Right atrium auricular region (tissue), 2 donors: ENCODE data around the gene SLC43A1. TPM values are rescaled to one million over a fixed set of nuclear protein-coding genes. Genes with fewer than 3 reads are reported as not detected.

Experiments used
- DNase-seq: peaks from one replicate; pipeline ENCODE4 v3.0.0-alpha.2; 2019; ENCODE audit warnings: low spot score
- H3K27ac ChIP-seq, 2 donors: fragments of 200-600 bp; sonication (generic); 1 replicate in 1 of 2; 2 replicates in 1 of 2; pipeline ENCODE4 v1.5.1; 2016 to 2019
- H3K27me3 ChIP-seq, 2 donors: fragments of 200-600 bp; sonication (generic); one replicate each; pipeline versions ENCODE4 v1.5.1 to v1.6.0; 2017 to 2019
- H3K36me3 ChIP-seq: fragments of 200-600 bp; sonication (generic); one replicate; pipeline ENCODE4 v1.5.1; 2016
- H3K4me1 ChIP-seq, 2 donors: fragments of 200-600 bp; sonication (generic); one replicate each; pipeline versions ENCODE4 v1.5.1 to v1.6.0; 2017 to 2019
- H3K4me3 ChIP-seq, 2 donors: fragments of 200-600 bp; sonication (generic); 1 replicate in 1 of 2; 2 replicates in 1 of 2; pipeline ENCODE4 v1.5.1; 2017 to 2019; ENCODE audit warnings: mild to moderate bottlenecking in 1 of 2, moderate library complexity in 1 of 2
- H3K9me3 ChIP-seq, 2 donors: fragments of 200-600 bp; sonication (generic); one replicate each; pipeline ENCODE4 v1.5.1; 2019
- total RNA-seq, 2 donors: library from RNA; depleted of rRNA; stranded (reverse); fragments of >200 nt; gene quantifications; one replicate each; pipeline ENCODE4 v1.1.0, GENCODE V29; 2016
- TF ChIP-seq, protein P1 (sequence below), 2 donors: fragments of 200-600 bp; sonication (generic); IDR thresholded peaks; one replicate each; pipeline ENCODE4 v1.5.1; 2019; ENCODE audit warnings: antibody characterized with exemption in 2 of 2

SLC43A1 gene
- total RNA-seq, 2 donors from 2014 or later: 5.0 to 10.4 TPM

DNA sequence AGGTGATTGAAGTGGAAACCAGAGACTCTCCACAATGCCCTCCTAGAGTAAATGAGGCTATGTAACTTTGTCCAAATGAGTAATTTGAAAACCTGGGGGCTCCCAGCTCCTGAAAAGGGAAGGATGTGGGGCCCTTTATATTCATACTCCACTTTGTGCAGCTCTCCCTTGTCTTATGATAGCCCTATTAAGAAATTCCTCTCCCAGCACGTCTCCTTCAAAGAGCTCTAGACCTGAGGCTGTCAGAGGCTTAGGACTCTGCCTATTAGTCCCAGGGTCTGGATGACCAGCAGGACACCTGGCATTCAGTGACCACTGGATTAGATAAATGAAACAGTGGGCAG, 2.1 kb downstream of the SLC43A1 start:
- no peak for DNase-seq
- H3K4me3 ChIP-seq: no peak overlapping the region
- peaks cover 0 to 15% of the 10 kb centered on the region in 2 donors for H3K4me1 ChIP-seq
- no peaks in the 10 kb centered on the region for H3K9me3 ChIP-seq
- H3K36me3 ChIP-seq: no peaks in the 10 kb centered on the region
- no peaks in the 10 kb centered on the region for H3K27me3 ChIP-seq
- peak overlapping the region in 1 of 2 donors; percentile 79 for H3K27ac ChIP-seq
- TF ChIP-seq, protein P1, sequence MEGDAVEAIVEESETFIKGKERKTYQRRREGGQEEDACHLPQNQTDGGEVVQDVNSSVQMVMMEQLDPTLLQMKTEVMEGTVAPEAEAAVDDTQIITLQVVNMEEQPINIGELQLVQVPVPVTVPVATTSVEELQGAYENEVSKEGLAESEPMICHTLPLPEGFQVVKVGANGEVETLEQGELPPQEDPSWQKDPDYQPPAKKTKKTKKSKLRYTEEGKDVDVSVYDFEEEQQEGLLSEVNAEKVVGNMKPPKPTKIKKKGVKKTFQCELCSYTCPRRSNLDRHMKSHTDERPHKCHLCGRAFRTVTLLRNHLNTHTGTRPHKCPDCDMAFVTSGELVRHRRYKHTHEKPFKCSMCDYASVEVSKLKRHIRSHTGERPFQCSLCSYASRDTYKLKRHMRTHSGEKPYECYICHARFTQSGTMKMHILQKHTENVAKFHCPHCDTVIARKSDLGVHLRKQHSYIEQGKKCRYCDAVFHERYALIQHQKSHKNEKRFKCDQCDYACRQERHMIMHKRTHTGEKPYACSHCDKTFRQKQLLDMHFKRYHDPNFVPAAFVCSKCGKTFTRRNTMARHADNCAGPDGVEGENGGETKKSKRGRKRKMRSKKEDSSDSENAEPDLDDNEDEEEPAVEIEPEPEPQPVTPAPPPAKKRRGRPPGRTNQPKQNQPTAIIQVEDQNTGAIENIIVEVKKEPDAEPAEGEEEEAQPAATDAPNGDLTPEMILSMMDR (IDR thresholded peaks at IDR 0.05): no peak

GRCh38 chr11:57512646-57513451, 2.7 kb downstream of the SLC43A1 start:
- no peaks in the 10 kb centered on the region for H3K9me3 ChIP-seq
- no peak overlapping the region for H3K4me3 ChIP-seq
- H3K27ac ChIP-seq: peak overlapping the region in 1 of 2 donors; percentile 79
- no peaks in the 10 kb centered on the region for H3K36me3 ChIP-seq
- no peaks in the 10 kb centered on the region for H3K27me3 ChIP-seq
- TF ChIP-seq, protein P1 (IDR thresholded peaks at IDR 0.05): no peak
- H3K4me1 ChIP-seq: peaks cover 0 to 15% of the 10 kb centered on the region in 2 donors
- DNase-seq: no peak

GRCh38 chr11:57511741-57512430, 3.6 kb downstream of the SLC43A1 start:
- DNase-seq: no peak
- TF ChIP-seq, protein P1 (IDR thresholded peaks at IDR 0.05): no peak
- H3K4me1 ChIP-seq: peaks cover 0 to 15% of the 10 kb centered on the region in 2 donors
- no peaks in the 10 kb centered on the region for H3K27me3 ChIP-seq
- H3K9me3 ChIP-seq: no peaks in the 10 kb centered on the region
- H3K4me3 ChIP-seq: no peak overlapping the region
- H3K27ac ChIP-seq: no peak overlapping the region
- H3K36me3 ChIP-seq: no peaks in the 10 kb centered on the region

DNA sequence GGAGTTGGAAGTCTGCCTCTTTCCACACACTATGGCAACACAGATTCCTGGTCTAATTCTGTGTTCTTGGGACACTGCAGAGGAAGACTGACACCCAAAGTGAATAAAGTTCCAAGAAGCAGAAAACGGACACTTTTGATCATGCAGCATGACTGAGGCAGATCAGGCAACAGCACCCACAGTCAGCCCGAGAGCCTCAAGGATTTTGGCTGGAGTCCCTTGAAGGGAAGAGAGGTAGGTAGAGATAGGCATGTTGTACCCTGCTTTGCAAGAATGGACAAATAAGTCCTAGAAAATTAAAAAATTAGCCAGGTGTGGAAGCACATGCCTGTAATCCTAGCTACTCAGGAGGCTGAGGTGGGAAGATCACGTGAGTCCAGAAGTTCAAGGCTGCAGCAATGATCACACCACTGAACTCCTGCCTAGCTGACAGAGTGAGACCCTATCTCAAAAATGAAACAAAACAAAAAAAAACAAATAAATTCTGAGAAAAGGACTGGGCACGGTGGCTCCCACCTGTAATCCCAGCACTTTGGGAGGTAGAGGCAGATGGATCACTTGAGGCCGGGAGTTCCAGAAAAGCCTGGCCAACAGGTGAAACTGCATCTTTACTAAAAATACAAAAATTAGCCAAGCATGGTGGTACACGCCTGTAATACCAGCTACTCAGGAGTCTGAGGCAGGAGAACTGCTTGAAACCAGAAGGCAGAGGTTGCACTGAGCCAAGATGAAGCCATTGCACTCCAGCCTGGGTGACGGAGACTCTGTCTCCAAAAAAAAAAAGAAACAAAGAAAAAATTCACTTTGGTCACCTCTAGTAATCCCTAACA, 6.9 kb downstream of the SLC43A1 start:
- H3K27ac ChIP-seq: no peak overlapping the region
- no peaks in the 10 kb centered on the region for H3K27me3 ChIP-seq
- no peak for DNase-seq
- no peaks in the 10 kb centered on the region for H3K9me3 ChIP-seq
- TF ChIP-seq, protein P1 (IDR thresholded peaks at IDR 0.05): no peak
- H3K36me3 ChIP-seq: no peaks in the 10 kb centered on the region
- no peak overlapping the region for H3K4me3 ChIP-seq
- peaks cover 0 to under 1% of the 10 kb centered on the region in 2 donors for H3K4me1 ChIP-seq

DNA sequence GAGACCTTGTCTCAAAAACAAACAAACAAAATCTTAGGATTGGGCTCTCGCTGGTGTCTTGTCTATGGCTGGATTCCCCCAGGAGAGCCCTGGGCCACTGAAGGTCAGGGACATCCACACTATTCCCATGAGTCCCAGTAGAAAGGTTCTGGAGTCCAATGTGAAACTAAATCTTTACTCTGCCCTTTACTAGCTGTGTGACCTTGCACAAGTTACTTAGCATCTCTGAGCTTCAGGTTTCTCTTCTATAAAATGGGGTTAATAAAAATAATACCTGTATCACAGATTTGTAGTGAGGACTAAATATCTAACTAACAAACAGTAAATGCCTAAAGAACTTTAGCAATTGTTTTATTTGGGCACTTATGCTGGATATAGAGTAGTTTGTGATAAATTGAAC, 9.0 kb downstream of the SLC43A1 start:
- Histone ChIP-seq H3K4me1 (peaks cover 0 to 9% of the 10 kb centered on the region in 2 donors), H3K9me3 (no peaks in the 10 kb centered on the region), H3K4me3 (no peak overlapping the region), H3K27ac (no peak overlapping the region), H3K27me3 (no peaks in the 10 kb centered on the region), H3K36me3 (no peaks in the 10 kb centered on the region)
- TF ChIP-seq, protein P1 (IDR thresholded peaks at IDR 0.05): no peak
- DNase-seq: no peak
